Ovary (tissue), 9 donors: ENCODE results near the gene ABCB7. TPM values are rescaled to one million over a fixed set of nuclear protein-coding genes. Genes with fewer than 3 reads are reported as not detected.

Source experiments
- DNase-seq, 5 donors: peaks; one replicate each; pipeline ENCODE4 v3.0.0-alpha.2; 2019 to 2020
- H3K27ac ChIP-seq, 2 donors: fragments of 200-600 bp; one replicate each; pipeline versions ENCODE4 v1.5.1 to v1.8.0; 2019 to 2022
- H3K27me3 ChIP-seq: fragments of 200-600 bp; one replicate; pipeline ENCODE4 v1.8.0; 2022
- H3K36me3 ChIP-seq: fragments of 200-600 bp; sonication (generic); one replicate; pipeline ENCODE4 v1.5.1; 2019
- H3K4me1 ChIP-seq: one replicate; pipeline ENCODE4 v1.8.1; 2013; ENCODE audit warnings: mild to moderate bottlenecking, moderate library complexity; ENCODE audit not compliant: insufficient read depth
- H3K4me3 ChIP-seq: fragments of 200-600 bp; sonication (generic); one replicate; pipeline ENCODE4 v1.5.1; 2017
- H3K9me3 ChIP-seq, 2 donors: fragments of 200-600 bp in 1 of 2; sonication (generic) in 1 of 2; one replicate each; pipeline versions ENCODE4 v1.5.1 to v1.8.1; 2013 to 2019; ENCODE audit warnings: mild to moderate bottlenecking in 1 of 2, moderate library complexity in 1 of 2
- CTCF ChIP-seq, 3 donors: fragments of 450-650 bp in 2 of 3; fragments of 200-600 bp in 1 of 3; IDR thresholded peaks; one replicate each; pipeline versions ENCODE4 v1.5.1 to v1.8.0; 2016 to 2022; ENCODE audit warnings: antibody characterized with exemption in 3 of 3, mild to moderate bottlenecking in 1 of 3
- EP300 ChIP-seq: sonication (generic); formaldehyde crosslinking; IDR thresholded peaks from one replicate; pipeline ENCODE4 v1.6.1; 2017; ENCODE audit warnings: antibody characterized with exemption
- POLR2A ChIP-seq: fragments of 450-650 bp; IDR thresholded peaks from one replicate; pipeline ENCODE4 v1.6.1; 2017; ENCODE audit warnings: antibody characterized with exemption, mild to moderate bottlenecking, moderate library complexity
- WGBS, 3 donors: extraction: QIAGEN DNeasy Blood & Tissue Kit in 1 of 3; methylation state at CpG; one replicate each; pipeline versions ENCODE4 v1.1.5 to v1.1.7; 2013 to 2017; 5-methylcytosine and 5-hydroxymethylcytosine counted together
- intact Hi-C, 4 donors: fragments of 100-400 bp; cut with DNase I; formaldehyde crosslinking; loops; one replicate each; pipeline versions ENCODE4 v1.11.0 to v1.15.1; 2022 to 2023
- polyA plus RNA-seq, 2 donors: library from polyadenylated mRNA; stranded (reverse); fragments of 200-250 nt in 1 of 2; fragments of 350-450 nt in 1 of 2; fragmentation: Illumina TruSeq in 1 of 2; extraction: RNeasy Lipid Tissue Mini Kit (QIAGEN cat#74804) in 1 of 2; gene quantifications; one replicate each; pipeline ENCODE4 v1.2.3, GENCODE V29; 2013 to 2014
- total RNA-seq, 7 donors: library from RNA; depleted of rRNA in 2 of 7; stranded (reverse); fragments of >200 nt in 2 of 7; fragmentation: NEBNext Ultra II Directional in 3 of 7; extraction: Animal tissue kit (Norgen Biotek cat#: 25700) in 3 of 7; gene quantifications; one replicate each; pipeline versions ENCODE4 v1.1.0 to v1.2.4, GENCODE V29; 2016 to 2023
- donor health status: DM: no; HTN: no; CAD: no; lungs with moderate emphysema.
- donor health status: DM: no; HTN: no; CAD: no.
- donor health status: Bipolar disorder and iron deficiency.
- donor health status: DM: yes; HTN: yes; CAD: no.
- donor health status: DM: no; HTN: no; CAD: no.
- donor health status: DM: yes; HTN: yes; CAD: no.

Gene ABCB7
- total and polyA plus RNA-seq, 9 donors = 14.0 to 53.7 (median 22.4) TPM

DNA sequence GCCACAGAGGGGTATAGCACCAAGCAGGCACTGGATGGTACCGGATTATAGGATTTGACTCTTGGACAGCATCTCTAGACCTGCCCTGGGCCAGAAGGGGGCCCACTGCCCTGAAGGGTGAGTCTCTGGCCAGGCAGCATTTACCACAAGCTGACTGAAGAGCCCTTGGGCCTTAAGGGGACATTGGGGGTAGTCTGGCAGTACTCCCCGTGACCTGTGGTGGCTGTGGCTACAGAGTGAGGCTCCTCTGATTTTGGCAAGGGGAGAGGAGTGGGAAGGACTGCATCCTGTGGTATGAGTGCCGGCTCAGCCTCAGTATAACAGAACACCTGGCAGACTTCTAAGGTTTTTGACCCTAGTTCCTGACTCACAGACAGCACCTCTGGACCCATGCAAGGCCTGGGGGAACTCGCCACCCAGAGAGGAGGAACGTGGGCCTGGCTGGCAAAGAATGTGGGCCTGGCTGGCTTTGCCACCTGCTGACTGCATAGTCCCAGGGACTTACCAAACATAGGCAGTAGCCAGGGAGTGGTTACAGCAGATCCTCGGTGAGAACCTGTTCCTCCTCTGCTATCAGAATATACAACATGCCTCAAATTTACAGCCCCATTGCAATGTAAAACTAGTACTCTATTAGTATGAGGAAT is 48.1 kb downstream of the ABCB7 start:
- no peak overlapping the region for H3K4me3 ChIP-seq
- no peaks in the 10 kb centered on the region for H3K27me3 ChIP-seq
- intact Hi-C loops = no loop called here
- DNase-seq = no peak
- H3K4me1 ChIP-seq = no peaks in the 10 kb centered on the region
- no peaks in the 10 kb centered on the region for H3K36me3 ChIP-seq
- 72 to 83% (median 75%) methylated on average over 5 to 6 of the region's 6 CpGs for WGBS, 3 donors
- TF ChIP-seq EP300 (no peak), CTCF (IDR thresholded peaks at IDR 0.05) (no peak), POLR2A (no peak)
- H3K9me3 ChIP-seq = no peaks in the 10 kb centered on the region
- H3K27ac ChIP-seq = no peak overlapping the region

- Histone ChIP-seq H3K36me3 (no peaks in the 10 kb centered on the region), H3K27me3 (no peaks in the 10 kb centered on the region), H3K9me3 (no peaks in the 10 kb centered on the region), H3K4me1 (no peaks in the 10 kb centered on the region), H3K4me3 (no peak overlapping the region), H3K27ac (no peak overlapping the region)
- TF ChIP-seq CTCF (IDR thresholded peaks at IDR 0.05) (no peak), POLR2A (no peak), EP300 (no peak)
- intact Hi-C loops = no loop called here
- DNase-seq = no peak
- 74 to 82% (median 77%) methylated on average over 10 of the region's 10 CpGs for WGBS, 3 donors
Observed at GRCh38 chrX:75106772-75107171, 49.3 kb downstream of the ABCB7 start.

DNA sequence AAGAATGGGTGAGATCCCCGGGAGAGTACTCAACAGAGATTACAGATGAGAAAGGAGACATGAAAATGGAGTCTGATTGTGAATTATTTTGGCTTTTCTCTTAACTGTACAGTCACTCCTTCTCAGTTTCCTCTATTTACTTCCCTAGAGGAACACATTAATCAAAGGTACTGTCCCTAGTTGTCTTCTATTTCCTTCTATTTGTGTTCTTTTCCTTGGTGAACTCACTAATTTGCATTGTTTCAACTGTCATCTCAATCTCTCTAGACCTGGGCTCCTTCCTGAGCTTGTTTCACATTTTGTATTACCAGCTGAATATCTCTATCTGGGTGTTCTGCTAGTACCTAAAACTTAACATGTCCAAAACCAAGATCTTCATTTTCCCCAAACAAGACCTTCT is 59.8 kb downstream of the ABCB7 start:
- Histone ChIP-seq H3K4me1 (no peaks in the 10 kb centered on the region), H3K27ac (no peak overlapping the region), H3K27me3 (no peaks in the 10 kb centered on the region), H3K36me3 (no peaks in the 10 kb centered on the region), H3K9me3 (no peaks in the 10 kb centered on the region), H3K4me3 (no peak overlapping the region)
- no peak for DNase-seq
- 61 to 73% (median 62%) methylated on average over 1 of the region's 1 CpG for WGBS, 3 donors
- TF ChIP-seq CTCF (IDR thresholded peaks at IDR 0.05) = no peak
- TF ChIP-seq POLR2A = no peak
- no peak for TF ChIP-seq EP300
- intact Hi-C loops = no loop called here

- no peaks in the 10 kb centered on the region for H3K36me3 ChIP-seq
- TF ChIP-seq POLR2A = no peak
- TF ChIP-seq EP300 = no peak
- TF ChIP-seq CTCF (IDR thresholded peaks at IDR 0.05) = no peak
- H3K4me1 ChIP-seq = no peaks in the 10 kb centered on the region
- DNase-seq = no peak
- WGBS, 3 donors = 55 to 70% (median 63%) methylated on average over 2 of the region's 2 CpGs
- H3K4me3 ChIP-seq = no peak overlapping the region
- H3K27ac ChIP-seq = no peak overlapping the region
- H3K27me3 ChIP-seq = no peaks in the 10 kb centered on the region
- intact Hi-C loops = no loop called here
- no peaks in the 10 kb centered on the region for H3K9me3 ChIP-seq
Observed at GRCh38 chrX:75086731-75087195, 69.3 kb downstream of the ABCB7 start.
